Measurements from ENCODE around the gene SLC51B. TPM values are rescaled to one million over a fixed set of nuclear protein-coding genes. Genes with fewer than 3 reads are reported as not detected.
A peak's percentile ranks its signal among the peaks of the same experiment; 100 is the strongest.
"Not testable (repeated sequence)": the region's sequence is repeated elsewhere in the genome, so short reads cannot be mapped to it uniquely, and the experiment has no call there.

The SLC51B gene
- total RNA-seq, 2 donors from 2014 or later: not detected

DNA sequence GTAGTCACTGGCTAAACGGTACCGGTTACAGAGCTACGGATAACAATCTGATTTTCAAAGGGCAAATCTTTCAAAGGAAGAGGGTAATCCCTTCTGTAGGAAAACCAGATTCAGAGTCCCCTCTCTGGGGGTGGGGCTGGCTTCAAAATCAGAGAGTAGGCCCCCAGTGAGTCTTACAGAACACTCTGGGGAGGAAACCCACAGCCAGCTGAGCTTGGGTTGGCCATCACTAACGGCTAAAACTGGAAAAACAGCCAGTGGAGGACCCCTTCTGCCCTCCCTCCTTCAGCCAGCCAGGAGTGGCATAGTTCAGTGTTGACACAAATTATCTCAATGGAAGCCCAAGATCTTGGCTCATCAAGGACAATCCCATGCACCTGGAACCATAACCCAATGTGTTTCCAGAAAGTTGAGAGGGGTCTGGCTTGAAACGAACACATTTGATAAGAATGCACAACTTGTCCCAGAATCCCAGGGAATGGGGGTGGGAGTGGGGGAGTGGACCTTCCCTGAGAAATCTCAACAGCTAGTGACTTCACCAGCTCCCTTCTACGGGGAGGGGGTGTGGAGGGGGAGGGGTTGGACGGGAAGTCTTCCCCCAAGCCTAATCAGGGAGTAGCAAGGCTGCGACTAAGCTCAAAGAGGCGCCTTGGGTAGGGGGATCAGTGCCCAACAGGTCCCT, 21.6 kb downstream of the SLC51B start:
- Mint-ChIP-seq H3K36me3 (ENCODE audit: low read depth) (peaks cover 6% of the 10 kb centered on the region), H3K27me3 (peaks cover 28% of the 10 kb centered on the region), H3K27ac (no peak overlapping the region), H3K9me3 (no peaks in the 10 kb centered on the region), H3K4me3 (no peak overlapping the region), H3K4me1 (peaks cover 5% of the 10 kb centered on the region)
- ATAC-seq (replicated peaks): no peak

DNA sequence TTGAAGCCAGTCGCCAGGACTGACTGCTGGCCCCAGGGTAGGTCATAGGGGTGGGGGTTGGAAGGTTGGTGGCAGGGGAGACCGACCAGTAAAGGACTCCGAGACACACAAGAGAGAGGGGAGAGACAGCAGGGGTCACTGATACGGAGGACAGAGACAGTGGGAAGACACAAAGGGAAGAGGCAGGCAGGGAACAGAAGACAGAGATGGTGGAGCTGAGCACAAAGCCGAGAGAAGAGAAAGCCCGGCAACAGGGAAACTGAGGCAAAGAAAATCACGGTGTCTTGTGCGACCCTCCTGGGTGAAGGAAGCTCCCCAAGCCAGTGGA, 22.1 kb downstream of the SLC51B start:
- Mint-ChIP-seq H3K27me3 (peaks cover 28% of the 10 kb centered on the region), H3K9me3 (no peaks in the 10 kb centered on the region), H3K36me3 (ENCODE audit: low read depth) (peaks cover 6% of the 10 kb centered on the region), H3K27ac (no peak overlapping the region), H3K4me3 (no peak overlapping the region), H3K4me1 (peaks cover 5% of the 10 kb centered on the region)
- ATAC-seq (replicated peaks): no peak

GRCh38 chr15:65067645-65068402, 22.6 kb downstream of the SLC51B start, which contains the start of gene RASL12:
RASL12 (minus strand) TSS chr15:65067991; CDS start chr15:65067835, 156 bp downstream.
- peaks cover 28% of the 10 kb centered on the region for H3K27me3 Mint-ChIP-seq
- peak within 1 kb of the TSS; percentile 39 for H3K4me3 Mint-ChIP-seq
- no peak for ATAC-seq (replicated peaks)
- H3K4me1 Mint-ChIP-seq: peaks cover 5% of the 10 kb centered on the region
- no peaks in the 10 kb centered on the region for H3K9me3 Mint-ChIP-seq
- H3K27ac Mint-ChIP-seq: no peak within 1 kb of the TSS
- H3K36me3 Mint-ChIP-seq (ENCODE audit: low read depth): peaks cover 6% of the 10 kb centered on the region

- H3K9me3 Mint-ChIP-seq: no peaks in the 10 kb centered on the region
- peak overlapping the region; percentile 39 for H3K4me3 Mint-ChIP-seq
- H3K27me3 Mint-ChIP-seq: peaks cover 26% of the 10 kb centered on the region
- peaks cover 6% of the 10 kb centered on the region for H3K36me3 Mint-ChIP-seq (ENCODE audit: low read depth)
- H3K4me1 Mint-ChIP-seq: peaks cover 5% of the 10 kb centered on the region
- ATAC-seq (replicated peaks): no peak
- no peak overlapping the region for H3K27ac Mint-ChIP-seq
Observed at GRCh38 chr15:65068403-65068788, 23.2 kb downstream of the SLC51B start.

DNA sequence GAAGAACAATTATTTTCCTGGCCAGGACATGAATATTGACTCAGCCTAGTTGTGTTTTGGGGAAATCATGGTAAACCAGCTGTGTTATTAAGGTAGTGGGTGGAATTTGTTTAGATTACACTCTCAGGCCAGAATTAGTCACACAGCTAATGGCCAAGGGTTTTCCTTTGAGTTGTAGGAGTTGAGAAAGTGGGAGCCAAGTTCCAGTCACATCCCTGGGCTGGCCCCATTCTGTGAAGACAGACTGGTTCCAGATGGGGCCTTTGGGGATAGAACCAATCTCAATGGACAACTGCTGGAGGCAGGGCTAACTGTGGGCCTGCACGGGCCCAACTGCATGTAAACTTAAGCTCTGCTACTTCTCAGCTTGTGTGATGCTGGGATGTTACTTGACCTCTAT, 24.0 kb downstream of the SLC51B start:
- Mint-ChIP-seq H3K36me3 (ENCODE audit: low read depth) (peaks cover 6% of the 10 kb centered on the region), H3K27ac (no peak overlapping the region), H3K9me3 (no peaks in the 10 kb centered on the region), H3K4me3 (no peak overlapping the region), H3K4me1 (peaks cover 5% of the 10 kb centered on the region), H3K27me3 (peaks cover 26% of the 10 kb centered on the region)
- no peak for ATAC-seq (replicated peaks)

GRCh38 chr15:65069779-65070546, 24.8 kb downstream of the SLC51B start:
- H3K36me3 Mint-ChIP-seq (ENCODE audit: low read depth): peaks cover 6% of the 10 kb centered on the region
- H3K4me3 Mint-ChIP-seq: no peak overlapping the region
- no peaks in the 10 kb centered on the region for H3K9me3 Mint-ChIP-seq

DNA sequence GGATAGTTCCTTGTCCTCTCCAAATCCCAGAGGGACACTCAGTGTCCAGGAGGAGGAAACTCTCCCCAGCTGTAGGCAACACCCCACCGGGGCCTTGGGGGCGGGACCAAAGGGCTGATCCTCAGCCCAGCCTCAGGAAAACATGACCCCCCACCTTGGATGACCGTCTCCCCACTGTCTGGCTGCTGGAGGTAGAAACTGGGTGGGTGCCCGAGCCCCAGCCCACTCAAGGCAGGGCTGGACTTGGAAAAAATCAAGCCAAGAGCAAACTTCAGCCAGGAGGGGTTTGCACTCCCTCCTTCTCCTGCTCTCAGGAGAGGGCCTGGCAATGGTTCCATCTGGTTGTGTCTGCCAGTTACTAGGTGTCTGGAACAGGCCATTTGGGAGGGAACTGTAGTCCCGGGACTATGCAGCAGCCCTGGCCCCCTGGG, 26.2 kb downstream of the SLC51B start:
- peaks cover 16% of the 10 kb centered on the region for H3K27me3 Mint-ChIP-seq
- peaks cover 5% of the 10 kb centered on the region for H3K4me1 Mint-ChIP-seq
- H3K36me3 Mint-ChIP-seq (ENCODE audit: low read depth): no peaks in the 10 kb centered on the region
- no peak overlapping the region for H3K27ac Mint-ChIP-seq
- no peak for ATAC-seq (replicated peaks)
- no peaks in the 10 kb centered on the region for H3K9me3 Mint-ChIP-seq
- no peak overlapping the region for H3K4me3 Mint-ChIP-seq

More at GRCh38 chr15:65069779-65070546, 24.8 kb downstream of the SLC51B start:
- Mint-ChIP-seq H3K27me3 (peaks cover 25% of the 10 kb centered on the region), H3K27ac (no peak overlapping the region), H3K4me1 (peaks cover 5% of the 10 kb centered on the region)
- ATAC-seq (replicated peaks): no peak

- Mint-ChIP-seq H3K4me3 (no peak overlapping the region), H3K36me3 (ENCODE audit: low read depth) (no peaks in the 10 kb centered on the region), H3K27ac (no peak overlapping the region), H3K27me3 (peaks cover 16% of the 10 kb centered on the region), H3K9me3 (no peaks in the 10 kb centered on the region), H3K4me1 (peaks cover 5% of the 10 kb centered on the region)
- ATAC-seq (replicated peaks): no peak
Observed at GRCh38 chr15:65072027-65072426, 26.8 kb downstream of the SLC51B start.

DNA sequence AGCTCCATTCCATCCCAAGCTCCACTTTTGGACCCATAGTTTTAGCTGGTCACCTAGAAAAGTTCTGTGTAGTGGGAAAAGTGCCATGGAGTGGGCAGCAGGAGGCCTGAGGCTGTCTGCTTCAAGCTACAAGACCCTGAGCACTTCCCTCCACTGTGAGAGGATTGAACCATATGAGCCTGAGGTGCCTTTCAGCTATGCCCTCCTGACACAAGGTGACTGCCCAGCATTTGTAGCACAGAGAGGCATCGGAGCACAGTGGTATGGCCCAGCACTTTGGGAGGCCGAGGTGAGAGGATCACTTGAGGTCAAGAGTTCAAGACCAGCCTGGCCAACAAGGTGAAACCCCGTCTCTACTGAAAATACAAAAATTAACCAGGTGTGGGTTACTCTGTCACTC, 27.4 kb downstream of the SLC51B start:
- no peak overlapping the region for H3K27ac Mint-ChIP-seq

GRCh38 chr15:65074946-65075345, 29.8 kb downstream of the SLC51B start:
- H3K36me3 Mint-ChIP-seq (ENCODE audit: low read depth); H3K4me1 Mint-ChIP-seq; H3K9me3 Mint-ChIP-seq; ATAC-seq (replicated peaks); H3K27ac Mint-ChIP-seq; H3K4me3 Mint-ChIP-seq: not testable (repeated sequence)
- peaks cover 15% of the 10 kb centered on the region for H3K27me3 Mint-ChIP-seq

More for the DNA sequence above, 27.4 kb downstream of the SLC51B start:
- Mint-ChIP-seq H3K9me3 (no peaks in the 10 kb centered on the region), H3K4me3 (no peak overlapping the region), H3K4me1 (peaks cover 5% of the 10 kb centered on the region), H3K27me3 (peaks cover 12% of the 10 kb centered on the region), H3K36me3 (ENCODE audit: low read depth) (no peaks in the 10 kb centered on the region)
- ATAC-seq (replicated peaks): no peak

GRCh38 chr15:65075607-65076395, 30.6 kb downstream of the SLC51B start:
- H3K36me3 Mint-ChIP-seq (ENCODE audit: low read depth); H3K4me3 Mint-ChIP-seq; H3K9me3 Mint-ChIP-seq; H3K4me1 Mint-ChIP-seq; ATAC-seq (replicated peaks); H3K27ac Mint-ChIP-seq: not testable (repeated sequence)
- H3K27me3 Mint-ChIP-seq: peaks cover 15% of the 10 kb centered on the region

- Mint-ChIP-seq H3K9me3 (no peaks in the 10 kb centered on the region), H3K27ac (no peak within 1 kb of the TSS), H3K27me3 (peaks cover 15% of the 10 kb centered on the region), H3K4me3 (no peak within 1 kb of the TSS), H3K36me3 (ENCODE audit: low read depth) (no peaks in the 10 kb centered on the region), H3K4me1 (no peaks in the 10 kb centered on the region)
- no peak for ATAC-seq (replicated peaks)
Observed at GRCh38 chr15:65076486-65077290, 31.5 kb downstream of the SLC51B start, which contains the start of gene KBTBD13. KBTBD13 (plus strand) TSS chr15:65076746; CDS start chr15:65076816, 70 bp downstream.

DNA sequence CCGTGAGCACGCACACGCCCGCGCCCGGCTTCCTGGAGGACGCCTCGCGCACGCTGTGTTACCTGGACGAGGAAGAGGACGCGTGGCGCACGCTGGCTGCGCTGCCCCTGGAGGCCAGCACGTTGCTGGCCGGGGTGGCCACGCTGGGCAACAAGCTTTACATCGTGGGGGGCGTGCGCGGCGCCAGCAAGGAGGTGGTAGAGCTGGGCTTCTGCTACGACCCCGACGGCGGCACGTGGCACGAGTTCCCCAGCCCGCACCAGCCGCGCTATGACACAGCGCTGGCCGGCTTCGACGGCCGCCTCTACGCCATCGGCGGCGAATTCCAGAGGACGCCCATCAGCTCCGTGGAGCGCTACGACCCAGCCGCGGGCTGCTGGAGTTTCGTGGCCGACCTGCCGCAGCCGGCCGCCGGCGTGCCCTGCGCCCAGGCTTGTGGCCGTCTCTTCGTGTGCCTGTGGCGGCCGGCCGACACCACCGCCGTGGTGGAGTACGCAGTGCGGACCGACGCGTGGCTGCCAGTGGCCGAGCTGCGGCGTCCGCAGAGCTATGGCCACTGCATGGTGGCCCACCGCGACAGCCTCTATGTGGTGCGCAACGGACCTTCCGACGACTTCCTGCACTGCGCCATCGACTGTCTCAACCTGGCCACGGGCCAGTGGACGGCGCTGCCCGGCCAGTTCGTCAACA, 32.2 kb downstream of the SLC51B start:
- no peaks in the 10 kb centered on the region for H3K9me3 Mint-ChIP-seq
- H3K4me3 Mint-ChIP-seq: no peak overlapping the region
- no peak for ATAC-seq (replicated peaks)
- peaks cover 18% of the 10 kb centered on the region for H3K27me3 Mint-ChIP-seq
- no peak overlapping the region for H3K27ac Mint-ChIP-seq
- no peaks in the 10 kb centered on the region for H3K36me3 Mint-ChIP-seq (ENCODE audit: low read depth)
- H3K4me1 Mint-ChIP-seq: peaks cover 3% of the 10 kb centered on the region

Data from activated T-helper 17 cell treated with anti-CD3 and anti-CD28 coated beads, Interleukin-2, amount 50 U/mL, for 72 hours (primary cell).